CD4-positive, alpha-beta memory T cell (primary cell): Measurements from ENCODE around the gene SPON2. TPM values are rescaled to one million over a fixed set of nuclear protein-coding genes. Genes with fewer than 3 reads are reported as not detected.

Experiments
- CTCF ChIA-PET: fragments of 350-600 bp; sonication (Branson Sonifier 250); formaldehyde crosslinking; loops from one replicate; lab custom pipeline; 2021; ENCODE audit warnings: inconsistent platforms; ENCODE audit not compliant: partially characterized antibody; lab: Charles Lee
- POLR2A ChIA-PET: fragments of 350-600 bp; sonication (Branson Sonifier 250); formaldehyde crosslinking; loops from one replicate; lab custom pipeline; 2021; ENCODE audit not compliant: partially characterized antibody; lab: Charles Lee
- DNase-seq, 5 donors: peaks; one replicate each; pipeline versions ENCODE4 v3.0.0 to v3.0.0-alpha.2; 2020 to 2022; ENCODE audit warnings: mixed read lengths in 1 of 5
- H3K27ac ChIP-seq: one replicate; pipeline ENCODE4 v1.7.0; 2013; ENCODE audit warnings: low read depth, low read length
- H3K27me3 ChIP-seq: 2 replicates; pipeline ENCODE4 v1.7.0; 2013; ENCODE audit warnings: mild to moderate bottlenecking, low read length, moderate library complexity; ENCODE audit not compliant: insufficient read depth
- H3K36me3 ChIP-seq: 2 replicates; pipeline ENCODE4 v1.7.0; 2013; ENCODE audit warnings: mild to moderate bottlenecking, low read length, moderate library complexity; ENCODE audit not compliant: insufficient read depth
- H3K4me1 ChIP-seq: 2 replicates; pipeline ENCODE4 v1.7.0; 2013; ENCODE audit warnings: mild to moderate bottlenecking, low read length, moderate library complexity; ENCODE audit not compliant: insufficient read depth
- H3K4me3 ChIP-seq, 2 donors: one replicate each; pipeline ENCODE4 v1.7.0; 2013; ENCODE audit warnings: low read length in 2 of 2, mild to moderate bottlenecking in 1 of 2
- H3K9me3 ChIP-seq, 2 donors: one replicate each; pipeline ENCODE4 v1.7.0; 2013; ENCODE audit warnings: low read length in 2 of 2, control low read depth in 1 of 2; ENCODE audit not compliant: control insufficient read depth in 1 of 2
- H3K27ac Mint-ChIP-seq, 7 donors: one replicate each; pipeline ENCODE4 v1.8.0; 2020 to 2021; ENCODE audit warnings: mixed read lengths in 7 of 7, mild to moderate bottlenecking in 6 of 7, inconsistent platforms in 3 of 7, moderate library complexity in 3 of 7
- H3K27me3 Mint-ChIP-seq, 2 donors: one replicate each; pipeline ENCODE4 v1.8.0; 2020 to 2021; ENCODE audit warnings: mixed read lengths in 2 of 2
- H3K36me3 Mint-ChIP-seq, 2 donors: one replicate each; pipeline ENCODE4 v1.8.0; 2020 to 2021; ENCODE audit warnings: mixed read lengths in 2 of 2, inconsistent platforms in 1 of 2, mild to moderate bottlenecking in 1 of 2
- H3K4me1 Mint-ChIP-seq, 4 donors: one replicate each; pipeline ENCODE4 v1.8.0; 2020 to 2021; ENCODE audit warnings: mixed read lengths in 4 of 4, mild to moderate bottlenecking in 1 of 4
- H3K4me3 Mint-ChIP-seq, 8 donors: one replicate each; pipeline ENCODE4 v1.8.0; 2020 to 2021; ENCODE audit warnings: mixed read lengths in 8 of 8, mild to moderate bottlenecking in 7 of 8, moderate library complexity in 6 of 8, inconsistent platforms in 3 of 8
- H3K9me3 Mint-ChIP-seq, 8 donors: one replicate each; pipeline ENCODE4 v1.8.0; 2020 to 2021; ENCODE audit warnings: mixed read lengths in 8 of 8, mild to moderate bottlenecking in 5 of 8, inconsistent platforms in 3 of 8, moderate library complexity in 1 of 8
- intact Hi-C: fragments of 100-400 bp; cut with micrococcal nuclease; formaldehyde crosslinking; loops from one replicate; pipeline ENCODE4 v1.15.1; 2023
- polyA plus RNA-seq, 2 donors: library from polyadenylated mRNA; unstranded; fragments of 300-500 nt; fragmentation: Illumina TruSeq; gene quantifications; one replicate each; pipeline ENCODE4 v1.2.3, GENCODE V29; 2021
- total RNA-seq, 2 experiments: library from RNA; stranded (reverse); gene quantifications; one replicate each; pipeline ENCODE4 v1.2.3, GENCODE V29; 2021

SPON2 gene
- total and polyA plus RNA-seq, 4 experiments from 2014 or later: 5.4 to 8.4 (median 7.2) TPM

- H3K27ac ChIP-seq: no peak overlapping the region
- H3K4me1 Mint-ChIP-seq: no peaks in the 10 kb centered on the region
- DNase-seq: no peak
- no peaks in the 10 kb centered on the region for H3K36me3 ChIP-seq
- no peaks in the 10 kb centered on the region for H3K9me3 ChIP-seq
- ChIA-PET POLR2A (no interaction called here), CTCF (interaction anchor here (0.7 to 1.5 kb wide), 3 partner anchors 15 to 23 kb away, joined by 3 to 6 read pairs (median 3); no protein-coding TSS in a partner anchor)
- intact Hi-C loops: no loop called here
- no peak overlapping the region for H3K27ac Mint-ChIP-seq
- H3K4me3 ChIP-seq: no peak overlapping the region
- H3K4me1 ChIP-seq: no peaks in the 10 kb centered on the region
- peaks cover 0 to 2% (median 0%) of the 10 kb centered on the region in 8 donors for H3K9me3 Mint-ChIP-seq
- no peaks in the 10 kb centered on the region for H3K27me3 ChIP-seq
- H3K27me3 Mint-ChIP-seq: peaks cover 13% of the 10 kb centered on the region in 2 donors
- H3K4me3 Mint-ChIP-seq: no peak overlapping the region
- H3K36me3 Mint-ChIP-seq: no peaks in the 10 kb centered on the region
These were observed 20.1 kb downstream of the SPON2 start for GRCh38 chr4:1152290-1152689.

GRCh38 chr4:1151541-1151940, 20.8 kb downstream of the SPON2 start:
- Histone ChIP-seq H3K9me3 (no peaks in the 10 kb centered on the region), H3K36me3 (no peaks in the 10 kb centered on the region), H3K27me3 (no peaks in the 10 kb centered on the region), H3K4me3 (no peak overlapping the region), H3K27ac (no peak overlapping the region), H3K4me1 (no peaks in the 10 kb centered on the region)
- CTCF ChIA-PET: interaction anchor here (0.9 to 2.5 kb wide), 4 partner anchors 12 to 22 kb away, joined by 3 to 8 read pairs (median 4); no protein-coding TSS in a partner anchor
- peaks cover 0 to 2% (median 0%) of the 10 kb centered on the region in 8 donors for H3K9me3 Mint-ChIP-seq
- H3K4me1 Mint-ChIP-seq: no peaks in the 10 kb centered on the region
- H3K27me3 Mint-ChIP-seq: peaks cover 13% of the 10 kb centered on the region in 2 donors
- H3K36me3 Mint-ChIP-seq: no peaks in the 10 kb centered on the region
- H3K27ac Mint-ChIP-seq: no peak overlapping the region
- POLR2A ChIA-PET: no interaction called here
- DNase-seq: no peak
- no peak overlapping the region for H3K4me3 Mint-ChIP-seq
- intact Hi-C loops: no loop called here

- intact Hi-C loops: no loop called here
- Mint-ChIP-seq H3K4me3 (no peak overlapping the region), H3K9me3 (peaks cover 0 to 2% (median 0%) of the 10 kb centered on the region in 8 donors), H3K4me1 (no peaks in the 10 kb centered on the region), H3K36me3 (no peaks in the 10 kb centered on the region), H3K27me3 (peaks cover 13% of the 10 kb centered on the region in 2 donors), H3K27ac (no peak overlapping the region)
- Histone ChIP-seq H3K9me3 (no peaks in the 10 kb centered on the region), H3K27me3 (no peaks in the 10 kb centered on the region), H3K27ac (no peak overlapping the region), H3K4me3 (no peak overlapping the region), H3K4me1 (no peaks in the 10 kb centered on the region), H3K36me3 (no peaks in the 10 kb centered on the region)
- ChIA-PET CTCF (interaction anchor here (1.3 to 2.5 kb wide), 3 partner anchors 13 to 21 kb away, joined by 3 to 8 read pairs (median 3); no protein-coding TSS in a partner anchor), POLR2A (no interaction called here)
- DNase-seq: no peak
These were observed 21.5 kb downstream of the SPON2 start for GRCh38 chr4:1150875-1151274.

GRCh38 chr4:1139860-1140259, 32.5 kb downstream of the SPON2 start:
- Mint-ChIP-seq H3K4me3 (no peak overlapping the region), H3K9me3 (no peaks in the 10 kb centered on the region), H3K27me3 (peaks cover 3% of the 10 kb centered on the region in 2 donors), H3K36me3 (no peaks in the 10 kb centered on the region), H3K27ac (peak overlapping the region in 1 of 7 donors; percentile 59), H3K4me1 (peaks cover 9 to 17% (median 12%) of the 10 kb centered on the region in 4 donors)
- POLR2A ChIA-PET: no interaction called here
- CTCF ChIA-PET: no interaction called here
- no peaks in the 10 kb centered on the region for H3K9me3 ChIP-seq
- intact Hi-C loops: loop anchor here (10.0 kb wide), 1 partner anchor 465 kb away; no protein-coding TSS in a partner anchor
- no peak overlapping the region for H3K27ac ChIP-seq
- H3K36me3 ChIP-seq: no peaks in the 10 kb centered on the region
- H3K27me3 ChIP-seq: no peaks in the 10 kb centered on the region
- no peak for DNase-seq
- H3K4me3 ChIP-seq: no peak overlapping the region
- H3K4me1 ChIP-seq: peaks cover 11% of the 10 kb centered on the region

- H3K27me3 Mint-ChIP-seq: peaks cover 0 to 3% of the 10 kb centered on the region in 2 donors
- POLR2A ChIA-PET: interaction anchor here (1.0 to 1.5 kb wide), 3 partner anchors 110 to 208 kb away, joined by 4 to 5 read pairs (median 4); no protein-coding TSS in a partner anchor
- Histone ChIP-seq H3K36me3 (no peaks in the 10 kb centered on the region), H3K4me3 (no peak overlapping the region), H3K27me3 (no peaks in the 10 kb centered on the region), H3K9me3 (no peaks in the 10 kb centered on the region), H3K4me1 (peaks cover 11% of the 10 kb centered on the region), H3K27ac (no peak overlapping the region)
- intact Hi-C loops: loop anchor here (10.0 kb wide), 1 partner anchor 467 kb away; no protein-coding TSS in a partner anchor
- H3K4me1 Mint-ChIP-seq: peaks cover 9 to 17% (median 12%) of the 10 kb centered on the region in 4 donors
- peak overlapping the region in 2 of 7 donors; percentile 3 to 16 for H3K27ac Mint-ChIP-seq
- no peaks in the 10 kb centered on the region for H3K9me3 Mint-ChIP-seq
- no peak for DNase-seq
- CTCF ChIA-PET: interaction anchor here (0.9 to 3.7 kb wide), 5 partner anchors 29 to 219 kb away, joined by 3 to 16 read pairs (median 5); no protein-coding TSS in a partner anchor
- H3K4me3 Mint-ChIP-seq: peak overlapping the region; percentile 57 to 87 (median 80)
- H3K36me3 Mint-ChIP-seq: no peaks in the 10 kb centered on the region
These were observed 34.5 kb downstream of the SPON2 start for GRCh38 chr4:1137850-1138249.

GRCh38 chr4:1137063-1137776, 35.2 kb downstream of the SPON2 start:
- H3K4me3 Mint-ChIP-seq: peak overlapping the region; percentile 69 to 87 (median 82)
- no peaks in the 10 kb centered on the region for H3K9me3 ChIP-seq
- CTCF ChIA-PET: interaction anchor here (0.9 to 3.7 kb wide), 5 partner anchors 30 to 219 kb away, joined by 3 to 16 read pairs (median 5); no protein-coding TSS in a partner anchor
- no peaks in the 10 kb centered on the region for H3K9me3 Mint-ChIP-seq
- peak overlapping the region in 4 of 7 donors; percentile 11 to 55 (median 46) for H3K27ac Mint-ChIP-seq
- peak in 4 of 5 donors; percentile 5 to 16 (median 9) for DNase-seq
- H3K27ac ChIP-seq: no peak overlapping the region
- H3K4me1 Mint-ChIP-seq: peaks cover 9 to 17% (median 12%) of the 10 kb centered on the region in 4 donors
- H3K36me3 Mint-ChIP-seq: no peaks in the 10 kb centered on the region
- POLR2A ChIA-PET: interaction anchor here (1.0 to 1.5 kb wide), 3 partner anchors 111 to 208 kb away, joined by 4 to 5 read pairs (median 4); no protein-coding TSS in a partner anchor
- intact Hi-C loops: loop anchor here (10.0 kb wide), 1 partner anchor 468 kb away; no protein-coding TSS in a partner anchor
- H3K36me3 ChIP-seq: no peaks in the 10 kb centered on the region
- no peaks in the 10 kb centered on the region for H3K27me3 ChIP-seq
- peak overlapping the region in 1 of 2 donors; percentile 23 for H3K4me3 ChIP-seq
- peaks cover 11% of the 10 kb centered on the region for H3K4me1 ChIP-seq
- H3K27me3 Mint-ChIP-seq: peaks cover 0 to 3% of the 10 kb centered on the region in 2 donors

- H3K27me3 ChIP-seq: no peaks in the 10 kb centered on the region
- ChIA-PET POLR2A (no interaction called here), CTCF (interaction anchor here (1.2 to 3.7 kb wide), 2 partner anchors 31 to 215 kb away, joined by 3 to 16 read pairs; no protein-coding TSS in a partner anchor)
- peak overlapping the region in 2 of 8 donors; percentile 21 to 53 for H3K4me3 Mint-ChIP-seq
- no peaks in the 10 kb centered on the region for H3K36me3 Mint-ChIP-seq
- no peaks in the 10 kb centered on the region for H3K36me3 ChIP-seq
- no peak overlapping the region for H3K27ac ChIP-seq
- H3K27ac Mint-ChIP-seq: peak overlapping the region in 1 of 7 donors; percentile 22
- H3K4me3 ChIP-seq: no peak overlapping the region
- H3K9me3 Mint-ChIP-seq: no peaks in the 10 kb centered on the region
- intact Hi-C loops: loop anchor here (10.0 kb wide), 1 partner anchor 469 kb away; no protein-coding TSS in a partner anchor
- peaks cover 9 to 13% (median 12%) of the 10 kb centered on the region in 4 donors for H3K4me1 Mint-ChIP-seq
- no peaks in the 10 kb centered on the region for H3K9me3 ChIP-seq
- peaks cover 11% of the 10 kb centered on the region for H3K4me1 ChIP-seq
- H3K27me3 Mint-ChIP-seq: peaks cover 0 to under 1% of the 10 kb centered on the region in 2 donors
- DNase-seq: no peak
These were observed 36.3 kb downstream of the SPON2 start for GRCh38 chr4:1136048-1136447.
